Retinal pigment epithelial cell (primary cell): ENCODE data around the gene FOXK2.

Experiments used
- DNase-seq: peaks from one replicate; pipeline ENCODE4 v3.0.0-alpha.2; 2010; ENCODE audit warnings: low read depth
- H3K4me3 ChIP-seq: 2 replicates; pipeline ENCODE4 v1.5.1; 2011; ENCODE audit warnings: mild to moderate bottlenecking, low read length, control low read depth, moderate library complexity
- TF ChIP-seq, protein P1 (sequence below): conservative IDR thresholded peaks from 2 replicates; pipeline ENCODE4 v1.5.1; 2011; ENCODE audit warnings: low read depth, low read length, control low read depth, inconsistent platforms

The FOXK2 gene

DNA sequence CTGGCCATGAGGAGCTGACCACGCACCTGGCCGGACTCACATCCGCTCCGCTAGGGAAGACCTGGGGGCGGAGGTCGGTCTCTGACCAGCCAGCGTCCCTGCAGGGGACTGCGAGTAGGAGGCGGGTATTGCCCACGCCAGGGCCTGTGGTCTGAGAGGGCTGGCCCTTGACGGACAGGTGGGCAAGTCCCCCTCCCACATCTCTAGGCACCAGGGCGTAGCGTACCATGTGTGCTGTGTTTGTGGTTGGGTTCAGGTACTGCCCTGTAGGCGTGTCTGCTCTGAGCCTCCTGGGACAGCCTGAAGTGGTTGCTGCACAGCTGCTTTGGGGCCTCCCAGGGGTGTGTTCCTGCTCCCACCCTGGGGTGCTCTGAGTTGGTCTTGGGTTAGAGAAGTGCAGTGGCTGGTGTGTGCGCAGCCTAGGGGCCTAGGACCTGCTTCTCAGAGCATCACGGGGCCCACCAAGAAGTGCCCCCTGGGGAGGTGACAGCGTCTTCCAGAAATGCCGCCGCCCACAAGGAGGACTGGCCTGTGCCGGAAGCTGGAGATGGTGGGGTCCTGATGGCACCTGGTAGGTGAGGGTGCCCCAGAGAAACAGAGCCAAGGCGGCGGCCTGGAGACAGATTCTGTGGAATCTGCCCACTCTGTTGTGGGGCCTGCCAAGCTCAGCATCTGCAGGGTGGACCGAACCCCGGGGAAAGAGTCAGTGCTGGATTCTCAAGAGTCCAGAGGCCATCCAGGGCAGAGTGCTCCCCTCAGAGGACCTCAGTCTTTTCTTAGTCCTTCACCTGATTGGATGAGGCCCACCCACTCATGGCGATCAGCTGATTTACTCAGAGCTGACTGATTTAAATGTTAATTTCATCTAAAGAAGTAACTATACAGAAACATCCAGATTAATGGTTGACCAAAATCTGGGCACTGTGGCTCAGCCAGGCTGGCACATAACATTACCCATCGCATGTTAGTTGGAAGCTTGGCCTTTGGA, 80.4 kb downstream of the FOXK2 start:
- DNase-seq: no peak
- no peak overlapping the region for H3K4me3 ChIP-seq
- TF ChIP-seq, protein P1, sequence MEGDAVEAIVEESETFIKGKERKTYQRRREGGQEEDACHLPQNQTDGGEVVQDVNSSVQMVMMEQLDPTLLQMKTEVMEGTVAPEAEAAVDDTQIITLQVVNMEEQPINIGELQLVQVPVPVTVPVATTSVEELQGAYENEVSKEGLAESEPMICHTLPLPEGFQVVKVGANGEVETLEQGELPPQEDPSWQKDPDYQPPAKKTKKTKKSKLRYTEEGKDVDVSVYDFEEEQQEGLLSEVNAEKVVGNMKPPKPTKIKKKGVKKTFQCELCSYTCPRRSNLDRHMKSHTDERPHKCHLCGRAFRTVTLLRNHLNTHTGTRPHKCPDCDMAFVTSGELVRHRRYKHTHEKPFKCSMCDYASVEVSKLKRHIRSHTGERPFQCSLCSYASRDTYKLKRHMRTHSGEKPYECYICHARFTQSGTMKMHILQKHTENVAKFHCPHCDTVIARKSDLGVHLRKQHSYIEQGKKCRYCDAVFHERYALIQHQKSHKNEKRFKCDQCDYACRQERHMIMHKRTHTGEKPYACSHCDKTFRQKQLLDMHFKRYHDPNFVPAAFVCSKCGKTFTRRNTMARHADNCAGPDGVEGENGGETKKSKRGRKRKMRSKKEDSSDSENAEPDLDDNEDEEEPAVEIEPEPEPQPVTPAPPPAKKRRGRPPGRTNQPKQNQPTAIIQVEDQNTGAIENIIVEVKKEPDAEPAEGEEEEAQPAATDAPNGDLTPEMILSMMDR: no peak

DNA sequence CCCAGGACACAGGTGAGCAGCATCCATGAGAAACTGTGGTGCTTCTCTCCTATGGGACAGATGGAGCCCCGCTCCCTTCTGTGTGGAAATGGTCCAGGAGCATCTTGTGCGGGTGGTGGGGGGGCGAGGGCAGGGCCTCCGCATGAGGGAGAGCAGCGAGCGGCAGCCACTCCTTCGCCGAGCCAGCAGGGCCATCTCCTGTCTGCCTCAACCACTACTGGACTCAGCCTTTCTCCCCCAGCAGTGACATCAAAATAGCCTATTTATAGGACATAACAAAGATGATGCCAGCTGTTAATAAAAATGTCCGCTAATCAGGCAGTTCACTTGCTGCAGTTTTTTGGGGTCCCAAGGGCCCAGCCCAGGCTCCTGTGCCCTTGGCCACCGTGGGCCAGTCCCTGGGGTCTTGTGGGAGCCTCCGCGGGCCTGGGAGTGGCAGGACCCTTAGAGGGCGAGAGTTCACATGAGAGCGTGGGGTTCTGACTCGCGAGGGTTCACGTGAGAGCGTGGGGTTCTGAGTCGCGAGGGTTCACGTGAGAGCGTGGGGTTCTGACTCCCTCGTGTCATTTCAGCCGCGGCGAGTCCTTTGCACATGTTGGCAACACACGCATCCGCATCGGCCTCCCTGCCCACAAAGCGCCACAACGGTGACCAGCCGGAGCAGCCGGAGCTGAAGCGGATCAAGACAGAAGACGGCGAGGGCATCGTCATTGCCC, 81.4 kb downstream of the FOXK2 start:
- no peak overlapping the region for H3K4me3 ChIP-seq
- DNase-seq: no peak
- TF ChIP-seq, protein P1: no peak

DNA sequence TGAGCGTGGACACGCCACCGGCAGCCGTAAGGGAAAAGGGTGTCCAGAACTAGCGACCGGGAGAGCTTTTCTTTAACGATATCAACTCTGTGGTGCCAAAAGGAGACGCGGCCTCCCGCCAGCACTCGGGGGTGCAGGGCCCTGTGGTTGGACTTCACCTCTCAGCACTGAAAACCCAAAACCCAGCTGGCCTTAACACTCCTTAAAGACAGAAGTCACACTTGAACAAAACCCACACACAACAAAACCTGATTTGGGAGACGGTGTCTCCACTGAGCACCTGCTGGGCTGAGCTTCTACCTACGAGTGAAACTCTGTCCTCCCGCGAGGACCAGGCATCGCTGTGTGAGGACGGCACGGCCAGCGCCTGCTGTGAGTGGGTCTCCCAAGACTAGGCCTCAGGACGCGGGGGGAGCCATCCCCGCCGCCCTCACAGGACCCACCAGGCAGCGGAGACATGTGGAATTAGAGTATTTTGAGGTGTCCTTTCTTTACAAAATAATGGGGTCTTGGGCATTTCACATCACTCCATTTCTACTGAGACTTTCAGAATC, 82.0 kb downstream of the FOXK2 start:
- no peak for DNase-seq
- H3K4me3 ChIP-seq: no peak overlapping the region
- TF ChIP-seq, protein P1: no peak

DNA sequence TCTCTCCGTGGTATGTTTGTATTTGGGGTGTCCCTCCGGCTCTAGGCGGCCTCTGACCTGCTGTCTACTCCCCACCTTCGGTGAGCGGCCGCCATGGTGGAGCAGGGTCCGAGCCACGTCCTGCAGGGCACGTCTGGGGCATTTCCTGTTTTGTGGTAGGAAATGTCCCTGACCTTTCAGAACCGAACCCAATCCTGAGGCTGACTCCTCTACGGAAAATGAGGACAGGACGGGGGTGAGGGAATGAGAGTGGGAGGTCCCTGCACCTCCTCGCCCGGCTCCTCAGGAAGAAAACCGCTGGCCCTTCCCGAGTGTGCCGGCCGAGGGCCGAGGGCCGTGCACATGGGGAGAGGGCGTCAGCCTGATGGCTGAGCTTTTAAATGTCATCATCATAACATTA, 83.0 kb downstream of the FOXK2 start:
- no peak for DNase-seq
- H3K4me3 ChIP-seq: no peak overlapping the region
- TF ChIP-seq, protein P1: no peak

DNA sequence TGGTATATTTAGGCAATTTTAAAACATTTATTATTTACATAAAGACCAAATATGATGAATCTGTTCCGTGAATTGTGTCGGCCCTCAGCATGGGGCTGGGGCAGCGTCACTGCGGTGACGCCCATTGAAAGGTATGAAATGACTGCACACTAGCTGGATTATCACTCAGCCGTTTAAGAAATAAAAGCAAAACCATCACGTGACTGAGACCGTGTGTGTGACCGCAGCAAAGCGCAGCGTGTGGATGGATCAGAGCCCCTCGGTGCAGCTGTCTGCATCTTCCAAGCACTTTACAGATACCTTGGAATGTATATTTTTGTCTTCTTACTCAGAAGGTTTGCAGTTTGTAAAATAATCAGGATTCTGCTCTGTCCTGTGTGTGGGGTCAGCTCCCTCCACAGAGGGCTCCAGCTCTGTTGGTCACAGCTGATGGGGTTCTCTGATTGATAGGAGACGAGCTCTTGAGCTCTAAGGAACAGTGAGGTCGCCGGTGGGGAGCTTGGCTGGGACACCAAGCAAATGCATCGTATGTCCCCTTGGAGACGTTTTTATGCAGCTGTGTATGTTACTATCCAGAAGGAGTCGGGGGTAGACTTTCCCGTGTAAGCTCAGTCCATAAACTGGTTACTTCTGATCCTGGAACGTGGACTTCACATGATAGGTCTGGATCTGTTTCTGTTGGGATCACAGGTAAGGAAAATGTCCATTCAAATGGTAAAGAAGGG, 83.6 kb downstream of the FOXK2 start:
- H3K4me3 ChIP-seq: no peak overlapping the region
- peak; percentile 56 for DNase-seq
- TF ChIP-seq, protein P1: no peak

DNA sequence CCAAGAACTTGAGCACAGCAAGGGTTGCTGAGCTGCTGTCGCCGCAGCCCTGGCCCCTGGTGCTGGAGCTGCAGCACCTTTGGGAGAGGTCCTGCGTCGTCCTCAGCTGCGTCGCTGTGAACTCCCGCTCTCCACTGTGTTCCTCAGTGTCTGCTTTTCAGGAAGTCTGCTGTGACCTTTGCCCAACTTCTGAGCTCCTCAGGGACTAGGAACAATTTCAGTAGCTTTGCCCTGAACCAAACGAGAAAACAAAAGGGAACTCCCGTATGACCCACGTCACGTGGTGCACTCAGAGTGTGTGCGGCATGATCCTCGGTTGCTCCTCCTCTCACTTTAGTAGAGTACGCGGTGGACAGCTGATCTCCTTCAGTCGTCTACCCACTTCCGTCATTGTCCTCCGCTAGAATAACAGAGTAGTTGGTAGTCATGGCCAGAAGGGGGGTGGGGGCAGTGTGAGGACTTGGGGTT, 84.5 kb downstream of the FOXK2 start:
- DNase-seq: peak; percentile 31
- no peak overlapping the region for H3K4me3 ChIP-seq

More for the DNA sequence above, 84.5 kb downstream of the FOXK2 start:
- TF ChIP-seq, protein P1: no peak
